ENCODE results near the gene NEDD8.
A peak's percentile ranks its signal among the peaks of the same experiment; 100 is the strongest.
"Not testable (repeated sequence)": the region's sequence is repeated elsewhere in the genome, so short reads cannot be mapped to it uniquely, and the experiment has no call there.

The NEDD8 gene

GRCh38 chr14:24219080-24219479 lies 13.1 kb downstream of the NEDD8 start:
- no peak for DNase-seq

GRCh38 chr14:24216876-24217275 lies 15.3 kb downstream of the NEDD8 start:
- not testable (repeated sequence) for DNase-seq

- no peak for DNase-seq
Measured at GRCh38 chr14:24216345-24216699, 15.8 kb downstream of the NEDD8 start.

- DNase-seq: peak; percentile 66
Measured at GRCh38 chr14:24215495-24216344, 16.4 kb downstream of the NEDD8 start, which contains the start of gene MDP1. Gene MDP1, minus strand, starts transcription at chr14:24216066. Its CDS starts 111 bp downstream, at chr14:24215955.

GRCh38 chr14:24213866-24214662 lies 18.1 kb downstream of the NEDD8 start:
- DNase-seq: no peak

- peak; percentile 99 for DNase-seq
Measured at GRCh38 chr14:24212924-24213865, 19.0 kb downstream of the NEDD8 start, which contains the start of gene CHMP4A. Gene CHMP4A, minus strand, starts transcription at chr14:24213488. Its CDS starts 49 bp downstream, at chr14:24213439.

- no peak for DNase-seq
Measured at GRCh38 chr14:24211311-24211710, 20.9 kb downstream of the NEDD8 start.

GRCh38 chr14:24207625-24208024 lies 24.5 kb downstream of the NEDD8 start:
- DNase-seq: no peak

- no peak for DNase-seq
Measured at GRCh38 chr14:24207104-24207551, 25.0 kb downstream of the NEDD8 start.

GRCh38 chr14:24206260-24207103 lies 25.7 kb downstream of the NEDD8 start:
- DNase-seq: no peak

GRCh38 chr14:24204163-24205146 lies 27.7 kb downstream of the NEDD8 start:
- DNase-seq: no peak

GRCh38 chr14:24203249-24203886 lies 28.8 kb downstream of the NEDD8 start:
- DNase-seq: not testable (repeated sequence)

- not testable (repeated sequence) for DNase-seq
Measured at GRCh38 chr14:24202538-24202937, 29.6 kb downstream of the NEDD8 start.

GRCh38 chr14:24198814-24199524 lies 33.2 kb downstream of the NEDD8 start:
- DNase-seq: no peak

- no peak for DNase-seq
Measured at GRCh38 chr14:24197056-24197450, 35.1 kb downstream of the NEDD8 start.

GRCh38 chr14:24196071-24197055 lies 35.8 kb downstream of the NEDD8 start:
- DNase-seq: no peak

- peak; percentile 28 for DNase-seq
Measured at GRCh38 chr14:24195186-24196070, 36.7 kb downstream of the NEDD8 start, which contains the start of gene TM9SF1. Gene TM9SF1, minus strand, starts transcription at chr14:24195441. Its CDS starts 422 bp downstream, at chr14:24195019.

Measured in amniotic stem cell (primary cell).